ENCODE measurements around the gene GPX7.

DNA sequence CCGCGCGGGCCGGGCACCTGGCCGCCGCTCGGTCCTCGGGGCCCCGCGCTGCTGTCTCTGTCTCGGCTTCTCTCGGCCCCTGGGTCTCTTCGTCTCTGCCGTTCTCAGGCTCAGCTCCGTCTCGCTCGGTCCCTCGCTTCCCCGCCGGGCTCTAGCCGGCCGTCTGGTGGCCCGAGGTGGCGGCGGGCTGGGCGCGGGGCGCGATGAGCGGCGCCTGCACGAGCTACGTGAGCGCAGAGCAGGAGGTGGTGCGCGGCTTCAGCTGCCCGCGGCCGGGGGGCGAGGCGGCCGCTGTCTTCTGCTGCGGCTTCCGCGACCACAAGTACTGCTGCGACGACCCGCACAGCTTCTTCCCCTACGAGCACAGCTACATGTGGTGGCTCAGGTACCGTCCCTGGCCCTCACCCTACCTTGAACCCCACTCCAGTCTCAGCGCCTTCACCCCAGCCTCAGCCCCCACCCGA lies 31.2 kb downstream of the GPX7 start:
- TF ChIP-seq, protein P1, sequence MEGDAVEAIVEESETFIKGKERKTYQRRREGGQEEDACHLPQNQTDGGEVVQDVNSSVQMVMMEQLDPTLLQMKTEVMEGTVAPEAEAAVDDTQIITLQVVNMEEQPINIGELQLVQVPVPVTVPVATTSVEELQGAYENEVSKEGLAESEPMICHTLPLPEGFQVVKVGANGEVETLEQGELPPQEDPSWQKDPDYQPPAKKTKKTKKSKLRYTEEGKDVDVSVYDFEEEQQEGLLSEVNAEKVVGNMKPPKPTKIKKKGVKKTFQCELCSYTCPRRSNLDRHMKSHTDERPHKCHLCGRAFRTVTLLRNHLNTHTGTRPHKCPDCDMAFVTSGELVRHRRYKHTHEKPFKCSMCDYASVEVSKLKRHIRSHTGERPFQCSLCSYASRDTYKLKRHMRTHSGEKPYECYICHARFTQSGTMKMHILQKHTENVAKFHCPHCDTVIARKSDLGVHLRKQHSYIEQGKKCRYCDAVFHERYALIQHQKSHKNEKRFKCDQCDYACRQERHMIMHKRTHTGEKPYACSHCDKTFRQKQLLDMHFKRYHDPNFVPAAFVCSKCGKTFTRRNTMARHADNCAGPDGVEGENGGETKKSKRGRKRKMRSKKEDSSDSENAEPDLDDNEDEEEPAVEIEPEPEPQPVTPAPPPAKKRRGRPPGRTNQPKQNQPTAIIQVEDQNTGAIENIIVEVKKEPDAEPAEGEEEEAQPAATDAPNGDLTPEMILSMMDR (IDR thresholded peaks at IDR 0.05): no peak
- no peak for TF ChIP-seq POLR2A (IDR thresholded peaks at IDR 0.05)
